Transverse colon (tissue), 4 donors: ENCODE results near the gene ZNF526. TPM values are rescaled to one million over a fixed set of nuclear protein-coding genes. Genes with fewer than 3 reads are reported as not detected.
A peak's percentile ranks its signal among the peaks of the same experiment; 100 is the strongest.

Experiments
- DNase-seq: peaks from one replicate; pipeline ENCODE4 v3.0.0-alpha.2; 2019
- H3K27ac ChIP-seq, 4 donors: fragments of 200-600 bp; sonication (generic); 2 replicates each; pipeline ENCODE4 v1.5.1; 2016 to 2018; ENCODE audit warnings: inconsistent platforms in 4 of 4
- H3K27me3 ChIP-seq: fragments of 200-600 bp; sonication (generic); 2 replicates; pipeline ENCODE4 v1.5.1; 2017; ENCODE audit warnings: inconsistent platforms
- H3K36me3 ChIP-seq, 4 donors: fragments of 200-600 bp; sonication (generic); 2 replicates each; pipeline ENCODE4 v1.5.1; 2017 to 2019; ENCODE audit warnings: inconsistent platforms in 4 of 4
- H3K4me1 ChIP-seq, 4 donors: fragments of 200-600 bp; sonication (generic); 2 replicates each; pipeline ENCODE4 v1.5.1; 2017 to 2020; ENCODE audit warnings: inconsistent platforms in 4 of 4
- H3K4me3 ChIP-seq, 4 donors: fragments of 200-600 bp; sonication (generic); 1 replicate in 1 of 4; 2 replicates in 3 of 4; pipeline versions ENCODE4 v1.5.1 to v1.6.1; 2017 to 2019; ENCODE audit warnings: inconsistent platforms in 4 of 4
- H3K9me3 ChIP-seq, 2 donors: fragments of 200-600 bp; sonication (generic); 2 replicates each; pipeline ENCODE4 v1.5.1; 2017 to 2019; ENCODE audit warnings: inconsistent platforms in 2 of 2
- EP300 ChIP-seq: sonication (generic); formaldehyde crosslinking; IDR thresholded peaks from one replicate; pipeline ENCODE4 v1.6.1; 2017; ENCODE audit warnings: antibody characterized with exemption, low read depth
- POLR2A ChIP-seq: fragments of 450-650 bp; IDR thresholded peaks from one replicate; pipeline ENCODE4 v1.6.1; 2016; ENCODE audit warnings: antibody characterized with exemption, mild to moderate bottlenecking, moderate library complexity
- POLR2AphosphoS5 ChIP-seq, 3 donors: sonication (generic); formaldehyde crosslinking; IDR thresholded peaks; one replicate each; pipeline ENCODE4 v1.6.1; 2016; ENCODE audit warnings: antibody characterized with exemption in 3 of 3
- WGBS, 2 donors: methylation state at CpG; one replicate each; pipeline ENCODE4 v1.1.5; 2018; ENCODE audit warnings: low coverage in 1 of 2; 5-methylcytosine and 5-hydroxymethylcytosine counted together
- in situ Hi-C, 4 donors: fragments of 200-750 bp; cut with MboI; loops; one replicate each; pipeline versions ENCODE4 v1.15.0 to v1.15.1; 2017; ENCODE audit warnings: low sequenced_read_pairs in 3 of 4, low pct_ligation_motif_present in 1 of 4, low pct_unique_long_range_greater_than_20kb in 1 of 4
- intact Hi-C: fragments of 100-400 bp; cut with DNase I; formaldehyde crosslinking; loops from one replicate; pipeline ENCODE4 v1.15.1; 2023; ENCODE audit warnings: low total_unique reads
- total RNA-seq, 4 donors: library from RNA; depleted of rRNA; stranded (reverse); fragments of >200 nt; gene quantifications; one replicate each; pipeline ENCODE4 v1.1.0, GENCODE V29; 2016
- TF ChIP-seq, protein P1 (sequence below), 5 experiments: fragments of 200-600 bp in 3 of 5; fragments of 450-650 bp in 2 of 5; sonication (generic) in 3 of 5; IDR thresholded peaks; 1 replicate in 2 of 5; 2 replicates in 3 of 5; pipeline ENCODE4 v1.5.1; 2016 to 2017; ENCODE audit warnings: antibody characterized with exemption in 5 of 5, inconsistent platforms in 3 of 5, mild to moderate bottlenecking in 2 of 5, moderate library complexity in 1 of 5

The ZNF526 gene, protein sequence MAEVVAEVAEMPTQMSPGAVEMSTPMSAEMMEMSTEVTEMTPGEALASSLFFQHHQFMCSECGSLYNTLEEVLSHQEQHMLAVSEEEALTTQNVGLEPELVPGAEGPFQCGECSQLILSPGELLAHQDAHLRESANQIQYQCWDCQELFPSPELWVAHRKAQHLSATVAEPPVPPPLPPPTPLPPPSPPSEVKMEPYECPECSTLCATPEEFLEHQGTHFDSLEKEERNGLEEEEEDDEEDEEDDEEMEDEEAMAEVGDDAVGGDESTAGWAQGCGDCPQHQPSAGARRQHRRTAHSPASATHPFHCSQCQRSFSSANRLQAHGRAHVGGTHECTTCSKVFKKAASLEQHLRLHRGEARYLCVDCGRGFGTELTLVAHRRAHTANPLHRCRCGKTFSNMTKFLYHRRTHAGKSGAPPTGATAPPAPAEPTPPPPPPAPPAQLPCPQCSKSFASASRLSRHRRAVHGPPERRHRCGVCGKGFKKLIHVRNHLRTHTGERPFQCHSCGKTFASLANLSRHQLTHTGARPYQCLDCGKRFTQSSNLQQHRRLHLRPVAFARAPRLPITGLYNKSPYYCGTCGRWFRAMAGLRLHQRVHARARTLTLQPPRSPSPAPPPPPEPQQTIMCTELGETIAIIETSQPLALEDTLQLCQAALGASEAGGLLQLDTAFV
- 10 to 100 TPM in 1 of 4 donors, 1 to 10 TPM in 3; 6.4 to 19.5 (median 6.8) TPM for total RNA-seq

DNA sequence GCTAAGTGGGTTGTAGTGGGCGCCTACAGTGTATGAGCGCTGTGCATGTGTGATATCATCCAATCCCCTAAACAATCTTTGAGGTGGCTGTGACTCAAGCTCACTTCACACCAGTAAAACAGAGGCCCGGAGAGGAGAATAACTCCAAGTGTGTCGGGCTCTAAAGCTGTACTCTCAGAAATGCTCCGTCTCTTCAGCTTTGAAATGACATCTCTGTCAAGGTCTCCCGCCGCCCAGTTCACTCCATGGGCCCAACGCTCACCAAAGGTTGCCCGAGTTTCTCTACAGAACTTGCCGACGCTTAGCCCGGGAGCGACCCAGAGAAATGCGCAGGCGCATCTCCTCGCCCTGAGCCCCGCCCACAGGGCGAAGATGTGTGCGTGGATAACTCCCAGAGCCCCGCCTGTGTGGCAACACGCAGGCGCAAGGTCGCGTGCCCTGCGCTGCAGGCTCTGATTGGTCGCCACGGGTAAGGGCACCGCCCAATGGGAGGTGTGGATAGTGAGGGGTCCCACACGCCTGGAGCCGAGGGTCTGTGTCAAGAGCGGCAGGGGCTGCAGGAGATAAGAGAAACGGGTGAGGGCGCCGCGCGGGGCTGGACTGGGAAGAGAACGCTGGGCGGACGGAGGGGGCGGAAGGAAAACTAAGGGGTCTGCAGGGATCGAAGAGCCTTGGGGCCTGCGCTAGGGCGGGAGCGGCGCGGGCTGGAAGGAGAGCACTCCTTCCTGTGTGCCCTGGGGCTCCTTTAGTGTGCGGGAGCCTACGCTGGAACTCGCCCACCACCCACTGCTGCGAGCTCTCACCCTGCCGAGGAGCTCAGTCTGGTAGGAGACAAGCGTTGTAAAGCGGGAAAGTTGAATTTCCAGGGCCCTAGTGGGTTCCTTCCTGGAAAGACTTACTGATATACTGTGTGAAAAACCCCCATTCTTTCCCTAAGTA is at the start of gene ZNF526:
ZNF526 (plus strand) TSS at position 501 of the 939 bp plus-strand sequence. CDS start 4,092 bp downstream, outside the sequence.
- 0 to 5% methylated on average over 7 to 53 of the region's 53 CpGs for WGBS, 2 donors
- peak; percentile 98 for DNase-seq
- H3K27ac ChIP-seq: peak within 1 kb of the TSS; percentile 93 to 95 (median 94)
- intact Hi-C loops (no loop called here), in situ Hi-C loops (no loop called here)
- peaks cover 13 to 55% (median 41%) of the 10 kb centered on the region in 4 donors for H3K4me1 ChIP-seq
- H3K27me3 ChIP-seq: no peaks in the 10 kb centered on the region
- TF ChIP-seq POLR2AphosphoS5 (IDR thresholded peaks at IDR 0.05) (peak; percentile 78 to 88 (median 88)), EP300 (no peak), POLR2A (peak; percentile 71)
- peaks cover 0 to 8% (median 3%) of the 10 kb centered on the region in 4 donors for H3K36me3 ChIP-seq
- H3K9me3 ChIP-seq: no peaks in the 10 kb centered on the region
- H3K4me3 ChIP-seq: peak within 1 kb of the TSS; percentile 78 to 93 (median 86)

DNA sequence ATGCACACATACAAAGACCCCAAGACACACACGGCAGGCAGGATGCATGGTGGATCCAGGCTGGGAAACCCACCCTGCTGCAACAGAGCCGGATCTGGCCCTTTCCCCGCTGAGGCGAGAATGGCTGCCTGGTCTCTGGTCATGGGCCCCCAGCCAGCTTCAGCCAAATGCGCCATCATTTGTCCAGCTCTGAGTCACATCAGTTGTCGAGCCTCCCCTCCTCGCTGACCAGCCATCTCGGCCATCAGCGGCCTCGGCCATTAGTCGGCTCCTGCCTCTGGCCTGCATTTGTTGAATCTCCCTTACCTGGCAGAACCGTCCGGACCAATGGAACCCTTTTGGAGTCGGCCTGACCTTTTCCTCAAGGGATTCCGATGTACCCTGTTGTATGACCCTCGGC is 49.4 kb upstream of the ZNF526 start:
- Histone ChIP-seq H3K9me3 (no peaks in the 10 kb centered on the region), H3K4me3 (no peak overlapping the region), H3K27ac (no peak overlapping the region), H3K27me3 (peaks cover 25% of the 10 kb centered on the region), H3K4me1 (peaks cover 2 to 5% (median 3%) of the 10 kb centered on the region in 4 donors), H3K36me3 (no peaks in the 10 kb centered on the region)
- WGBS, 2 donors: 84 to 95% methylated on average over 4 to 16 of the region's 16 CpGs
- TF ChIP-seq EP300 (no peak), POLR2A (no peak), POLR2AphosphoS5 (IDR thresholded peaks at IDR 0.05) (no peak)
- TF ChIP-seq, protein P1, sequence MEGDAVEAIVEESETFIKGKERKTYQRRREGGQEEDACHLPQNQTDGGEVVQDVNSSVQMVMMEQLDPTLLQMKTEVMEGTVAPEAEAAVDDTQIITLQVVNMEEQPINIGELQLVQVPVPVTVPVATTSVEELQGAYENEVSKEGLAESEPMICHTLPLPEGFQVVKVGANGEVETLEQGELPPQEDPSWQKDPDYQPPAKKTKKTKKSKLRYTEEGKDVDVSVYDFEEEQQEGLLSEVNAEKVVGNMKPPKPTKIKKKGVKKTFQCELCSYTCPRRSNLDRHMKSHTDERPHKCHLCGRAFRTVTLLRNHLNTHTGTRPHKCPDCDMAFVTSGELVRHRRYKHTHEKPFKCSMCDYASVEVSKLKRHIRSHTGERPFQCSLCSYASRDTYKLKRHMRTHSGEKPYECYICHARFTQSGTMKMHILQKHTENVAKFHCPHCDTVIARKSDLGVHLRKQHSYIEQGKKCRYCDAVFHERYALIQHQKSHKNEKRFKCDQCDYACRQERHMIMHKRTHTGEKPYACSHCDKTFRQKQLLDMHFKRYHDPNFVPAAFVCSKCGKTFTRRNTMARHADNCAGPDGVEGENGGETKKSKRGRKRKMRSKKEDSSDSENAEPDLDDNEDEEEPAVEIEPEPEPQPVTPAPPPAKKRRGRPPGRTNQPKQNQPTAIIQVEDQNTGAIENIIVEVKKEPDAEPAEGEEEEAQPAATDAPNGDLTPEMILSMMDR (IDR thresholded peaks at IDR 0.05): no peak
- in situ Hi-C loops (no loop called here), intact Hi-C loops (no loop called here)
- no peak for DNase-seq

DNA sequence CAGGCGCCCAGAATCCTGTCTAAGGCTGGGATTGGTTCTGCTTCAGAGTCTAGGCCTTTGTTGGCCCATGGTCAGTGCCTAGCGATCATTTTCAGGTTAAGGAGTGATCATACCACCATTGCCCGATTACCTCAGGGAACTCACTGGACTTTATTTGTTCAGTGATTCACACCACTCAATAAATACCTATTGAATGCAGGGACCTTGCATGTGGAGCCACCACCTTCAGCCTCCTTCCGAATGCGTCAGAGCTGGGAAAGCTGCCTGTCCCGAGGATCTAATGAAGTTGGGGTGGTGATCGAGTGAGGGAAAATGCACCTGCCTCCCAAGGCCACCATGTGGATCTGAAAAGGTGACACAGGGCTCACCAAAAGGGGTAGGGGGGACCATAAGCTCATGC is 47.9 kb upstream of the ZNF526 start:
- WGBS, 2 donors: 67 to 88% methylated on average over 1 to 7 of the region's 7 CpGs
- no peak overlapping the region for H3K27ac ChIP-seq
- peaks cover 6 to 16% (median 15%) of the 10 kb centered on the region in 4 donors for H3K4me1 ChIP-seq
- intact Hi-C loops: no loop called here
- H3K9me3 ChIP-seq: no peaks in the 10 kb centered on the region
- TF ChIP-seq, protein P1 (IDR thresholded peaks at IDR 0.05): no peak
- no peak for TF ChIP-seq EP300
- no peak for TF ChIP-seq POLR2A
- no peak for TF ChIP-seq POLR2AphosphoS5 (IDR thresholded peaks at IDR 0.05)
- no peak overlapping the region for H3K4me3 ChIP-seq
- in situ Hi-C loops: no loop called here
- DNase-seq: no peak
- H3K36me3 ChIP-seq: no peaks in the 10 kb centered on the region
- peaks cover 39% of the 10 kb centered on the region for H3K27me3 ChIP-seq

DNA sequence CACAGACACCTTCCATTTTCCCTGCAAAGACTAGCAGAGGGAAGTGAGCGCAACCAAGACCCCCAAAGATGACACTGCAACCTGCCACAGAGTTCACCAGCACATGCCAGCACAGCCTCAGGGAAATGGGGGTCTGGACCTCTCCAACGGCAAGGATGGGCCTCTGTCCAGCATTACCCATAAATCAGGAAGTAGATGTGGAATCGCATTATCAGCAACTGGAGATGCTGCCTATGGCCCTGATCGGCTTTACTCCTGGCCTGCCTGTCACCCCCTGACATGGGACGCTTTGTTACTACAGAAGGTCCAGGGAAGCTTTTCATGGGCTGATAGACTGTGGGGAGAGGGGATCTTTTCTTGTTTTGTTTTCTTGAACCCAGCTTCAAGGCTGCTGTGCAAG is 46.4 kb upstream of the ZNF526 start:
- intact Hi-C loops: no loop called here

More for the DNA sequence above, 46.4 kb upstream of the ZNF526 start:
- Histone ChIP-seq H3K36me3 (no peaks in the 10 kb centered on the region), H3K27me3 (peaks cover 54% of the 10 kb centered on the region), H3K4me1 (peaks cover 6 to 19% (median 16%) of the 10 kb centered on the region in 4 donors), H3K27ac (no peak overlapping the region), H3K9me3 (no peaks in the 10 kb centered on the region), H3K4me3 (no peak overlapping the region)
- WGBS, 2 donors: 78 to 100% methylated on average over 1 to 5 of the region's 5 CpGs
- TF ChIP-seq EP300 (no peak), POLR2A (no peak), POLR2AphosphoS5 (IDR thresholded peaks at IDR 0.05) (no peak)
- TF ChIP-seq, protein P1 (IDR thresholded peaks at IDR 0.05): no peak
- no peak for DNase-seq
- in situ Hi-C loops: no loop called here
